ENCODE results near the gene LIX1L. TPM values are rescaled to one million over a fixed set of nuclear protein-coding genes. Genes with fewer than 3 reads are reported as not detected.

The LIX1L gene
- total RNA-seq, 1 donor from 2014 or later = 52.2 TPM

DNA sequence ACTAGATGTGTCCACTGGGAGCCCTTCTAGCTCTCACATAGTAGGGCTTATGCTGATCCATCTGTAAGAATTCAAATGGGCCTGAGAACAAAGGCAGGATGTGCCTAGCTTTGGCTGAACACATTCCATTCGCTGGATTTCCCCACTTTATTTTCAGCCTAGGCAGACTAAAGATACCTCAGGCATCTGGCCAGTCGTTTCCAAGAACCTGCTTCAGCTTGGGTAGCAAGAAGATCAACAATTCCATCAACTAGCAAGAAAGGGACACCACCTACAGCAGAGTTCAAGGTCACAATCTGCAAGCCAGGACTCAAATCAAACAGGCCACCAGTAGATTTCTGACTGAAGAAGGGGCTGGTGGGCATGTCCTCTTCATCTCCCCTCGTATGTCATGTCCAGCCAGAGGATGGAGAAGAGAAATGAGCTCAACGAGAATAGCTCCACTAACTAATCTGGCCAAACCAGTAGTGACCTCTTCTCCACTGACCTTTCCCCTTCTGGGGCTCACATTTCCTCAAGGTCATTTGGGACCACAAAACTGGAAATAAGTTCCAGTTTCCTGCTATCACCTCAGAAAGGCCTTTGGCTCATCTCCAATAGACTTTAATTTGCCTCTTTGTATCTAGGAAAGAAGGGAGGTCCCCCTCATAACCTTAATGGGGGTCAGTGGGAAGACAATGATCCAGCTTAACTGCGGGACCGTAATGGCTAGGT lies 24.4 kb upstream of the LIX1L start:
- peaks cover 17% of the 10 kb centered on the region for H3K4me1 Mint-ChIP-seq (ENCODE audit: unreplicated experiment)
- TF ChIP-seq, protein P1, sequence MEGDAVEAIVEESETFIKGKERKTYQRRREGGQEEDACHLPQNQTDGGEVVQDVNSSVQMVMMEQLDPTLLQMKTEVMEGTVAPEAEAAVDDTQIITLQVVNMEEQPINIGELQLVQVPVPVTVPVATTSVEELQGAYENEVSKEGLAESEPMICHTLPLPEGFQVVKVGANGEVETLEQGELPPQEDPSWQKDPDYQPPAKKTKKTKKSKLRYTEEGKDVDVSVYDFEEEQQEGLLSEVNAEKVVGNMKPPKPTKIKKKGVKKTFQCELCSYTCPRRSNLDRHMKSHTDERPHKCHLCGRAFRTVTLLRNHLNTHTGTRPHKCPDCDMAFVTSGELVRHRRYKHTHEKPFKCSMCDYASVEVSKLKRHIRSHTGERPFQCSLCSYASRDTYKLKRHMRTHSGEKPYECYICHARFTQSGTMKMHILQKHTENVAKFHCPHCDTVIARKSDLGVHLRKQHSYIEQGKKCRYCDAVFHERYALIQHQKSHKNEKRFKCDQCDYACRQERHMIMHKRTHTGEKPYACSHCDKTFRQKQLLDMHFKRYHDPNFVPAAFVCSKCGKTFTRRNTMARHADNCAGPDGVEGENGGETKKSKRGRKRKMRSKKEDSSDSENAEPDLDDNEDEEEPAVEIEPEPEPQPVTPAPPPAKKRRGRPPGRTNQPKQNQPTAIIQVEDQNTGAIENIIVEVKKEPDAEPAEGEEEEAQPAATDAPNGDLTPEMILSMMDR (IDR thresholded peaks at IDR 0.05) = no peak
- H3K27me3 Mint-ChIP-seq (ENCODE audit: unreplicated experiment) = no peaks in the 10 kb centered on the region

DNA sequence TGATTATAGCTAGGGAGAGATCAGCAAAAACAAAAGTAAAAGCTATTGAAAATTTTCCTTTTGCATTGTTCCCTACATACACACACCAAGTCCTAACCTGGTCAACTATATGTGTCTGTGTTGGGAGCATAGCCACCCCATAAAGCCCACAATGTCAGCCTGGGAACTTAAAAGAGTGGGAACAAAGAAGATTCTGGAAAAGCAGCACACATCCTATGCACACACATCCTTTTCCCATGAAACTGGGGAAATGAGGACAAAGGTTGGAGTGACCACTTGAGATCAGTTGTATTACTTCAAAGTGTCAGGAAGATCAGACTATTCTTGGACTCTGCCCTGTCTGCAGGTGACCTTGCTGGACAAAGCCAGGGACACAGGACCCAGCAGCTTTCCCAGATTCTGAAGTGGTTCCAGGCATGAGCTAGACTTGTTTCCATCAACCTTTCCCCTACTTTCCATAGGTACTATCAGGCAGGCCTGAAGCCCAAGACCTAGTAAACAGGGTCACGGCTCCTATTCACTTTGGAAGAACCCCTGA lies 22.7 kb upstream of the LIX1L start:
- no peaks in the 10 kb centered on the region for H3K36me3 Mint-ChIP-seq (ENCODE audit: unreplicated experiment)
- peaks cover 10% of the 10 kb centered on the region for H3K4me1 Mint-ChIP-seq (ENCODE audit: unreplicated experiment)
- no peak overlapping the region for H3K4me3 Mint-ChIP-seq (ENCODE audit: unreplicated experiment)
- no peak overlapping the region for H3K27ac Mint-ChIP-seq (ENCODE audit: unreplicated experiment)
- H3K9me3 Mint-ChIP-seq (ENCODE audit: unreplicated experiment) = no peaks in the 10 kb centered on the region
- TF ChIP-seq, protein P1 (IDR thresholded peaks at IDR 0.05) = no peak
- no peak for DNase-seq (ENCODE audit: extremely low spot score, unreplicated experiment)
- H3K27me3 Mint-ChIP-seq (ENCODE audit: unreplicated experiment) = no peaks in the 10 kb centered on the region

More for the DNA sequence above, 24.4 kb upstream of the LIX1L start:
- DNase-seq (ENCODE audit: extremely low spot score, unreplicated experiment) = no peak
- Mint-ChIP-seq H3K27ac (ENCODE audit: unreplicated experiment) (no peak overlapping the region), H3K4me3 (ENCODE audit: unreplicated experiment) (no peak overlapping the region), H3K36me3 (ENCODE audit: unreplicated experiment) (no peaks in the 10 kb centered on the region), H3K9me3 (ENCODE audit: unreplicated experiment) (no peaks in the 10 kb centered on the region)

DNA sequence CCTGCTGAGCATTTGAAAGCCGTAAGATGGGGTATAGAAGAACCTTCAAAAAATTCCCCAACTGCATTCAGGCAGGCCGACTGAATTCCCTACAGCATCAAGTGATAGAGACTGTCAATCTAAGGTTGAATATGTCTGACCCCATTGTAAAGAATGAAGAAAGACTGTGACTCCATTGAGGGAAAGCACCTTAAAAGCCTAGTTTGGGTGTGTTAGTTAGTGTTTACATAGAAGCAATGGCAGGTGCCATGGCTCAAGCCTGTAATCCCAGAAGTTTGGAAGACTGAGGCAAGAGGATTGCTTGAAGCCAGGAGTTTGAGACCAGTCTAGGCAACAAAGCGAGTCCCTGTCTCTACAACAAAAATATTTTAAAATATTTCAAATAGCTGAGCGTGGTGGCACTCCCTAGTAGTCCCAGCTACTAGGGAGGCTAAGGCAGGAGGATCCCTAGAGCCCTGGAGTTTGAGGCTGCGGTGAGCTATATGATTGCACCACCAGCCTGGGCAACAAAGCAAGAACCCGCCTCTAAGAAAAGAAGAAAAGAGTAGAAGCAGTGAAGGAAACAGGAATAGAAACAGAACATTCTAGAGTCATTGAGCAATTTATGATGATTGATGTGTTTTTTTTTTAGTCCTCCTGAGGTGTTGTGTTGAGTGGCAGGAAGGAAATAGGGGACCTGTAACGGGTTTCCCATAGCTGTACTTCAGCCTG lies 22.1 kb upstream of the LIX1L start:
- H3K4me1 Mint-ChIP-seq (ENCODE audit: unreplicated experiment) = peaks cover 8% of the 10 kb centered on the region
- no peaks in the 10 kb centered on the region for H3K9me3 Mint-ChIP-seq (ENCODE audit: unreplicated experiment)
- DNase-seq (ENCODE audit: extremely low spot score, unreplicated experiment) = no peak
- H3K4me3 Mint-ChIP-seq (ENCODE audit: unreplicated experiment) = no peak overlapping the region
- no peaks in the 10 kb centered on the region for H3K27me3 Mint-ChIP-seq (ENCODE audit: unreplicated experiment)
- no peaks in the 10 kb centered on the region for H3K36me3 Mint-ChIP-seq (ENCODE audit: unreplicated experiment)
- no peak overlapping the region for H3K27ac Mint-ChIP-seq (ENCODE audit: unreplicated experiment)
- TF ChIP-seq, protein P1 (IDR thresholded peaks at IDR 0.05) = no peak

DNA sequence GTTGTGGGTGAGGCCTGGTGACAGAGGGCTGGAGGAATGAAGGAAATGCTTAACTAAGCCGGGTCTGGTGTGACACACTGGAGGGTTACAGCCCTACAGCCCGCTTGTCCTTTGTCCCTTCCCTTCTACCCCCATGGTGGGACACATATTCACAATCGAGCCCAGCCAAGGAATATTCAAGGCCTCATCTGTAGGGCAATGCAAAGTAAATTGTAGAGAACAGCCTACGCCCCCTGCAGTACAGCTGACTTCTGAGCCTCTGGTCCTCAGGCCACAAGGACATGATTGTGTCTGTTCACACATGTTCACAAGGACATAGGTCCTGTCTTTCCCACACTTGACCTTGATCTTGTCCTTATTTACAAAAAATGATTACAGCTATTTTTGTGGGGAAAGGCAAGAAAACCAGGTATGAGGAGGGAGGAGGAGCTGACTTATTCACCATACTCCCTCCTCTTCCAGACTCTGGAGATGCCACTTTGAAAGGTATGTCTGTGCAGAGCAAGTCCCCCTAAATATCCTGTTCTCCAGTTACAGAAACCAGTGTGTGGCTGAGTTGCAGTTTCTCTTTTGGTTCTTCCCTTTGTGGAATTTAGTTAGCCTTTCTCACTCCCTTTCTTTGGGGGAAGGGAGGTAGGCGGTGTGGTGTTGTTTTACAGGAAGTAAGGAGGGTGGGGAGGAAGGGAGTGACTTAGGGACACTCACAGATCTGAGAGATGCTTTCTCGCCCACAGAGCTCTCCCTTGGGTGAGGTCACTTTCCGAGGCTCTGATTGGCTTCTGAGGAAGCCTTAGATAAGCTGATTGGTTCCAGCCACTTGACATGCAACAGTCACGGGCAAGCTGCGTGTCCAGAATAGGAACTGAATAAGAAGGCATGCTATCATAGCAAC lies 21.3 kb upstream of the LIX1L start:
- no peaks in the 10 kb centered on the region for H3K27me3 Mint-ChIP-seq (ENCODE audit: unreplicated experiment)
- H3K36me3 Mint-ChIP-seq (ENCODE audit: unreplicated experiment) = no peaks in the 10 kb centered on the region
- H3K27ac Mint-ChIP-seq (ENCODE audit: unreplicated experiment) = no peak overlapping the region
- DNase-seq (ENCODE audit: extremely low spot score, unreplicated experiment) = peak; percentile 95
- H3K4me3 Mint-ChIP-seq (ENCODE audit: unreplicated experiment) = no peak overlapping the region
- TF ChIP-seq, protein P1 (IDR thresholded peaks at IDR 0.05) = peak; percentile 54
- H3K9me3 Mint-ChIP-seq (ENCODE audit: unreplicated experiment) = no peaks in the 10 kb centered on the region
- peaks cover 6% of the 10 kb centered on the region for H3K4me1 Mint-ChIP-seq (ENCODE audit: unreplicated experiment)

Data from osteocyte (in vitro differentiated cells).